HT1080 (cell line): ENCODE results near the gene NEK4. TPM values are rescaled to one million over a fixed set of nuclear protein-coding genes. Genes with fewer than 3 reads are reported as not detected.
"Not testable (repeated sequence)": the region's sequence is repeated elsewhere in the genome, so short reads cannot be mapped to it uniquely, and the experiment has no call there.

Source experiments
- DNase-seq: peaks from one replicate; pipeline ENCODE4 v3.0.0-alpha.2; 2015; ENCODE audit warnings: low read depth
- small RNA-seq: library from RNA; depleted of rRNA; stranded (forward); fragments of <200 nt; gene quantifications from one replicate; pipeline ENCODE3, GENCODE V24; 2014
- total RNA-seq: library from RNA; depleted of rRNA; stranded (reverse); fragments of >200 nt; shearing (Covaris generic); gene quantifications from 2 replicates; pipeline ENCODE4 v1.2.3, GENCODE V29; 2014; rRNA removed

NEK4 gene
- total RNA-seq, 1 experiment from 2014 or later = 25.9 TPM

DNA sequence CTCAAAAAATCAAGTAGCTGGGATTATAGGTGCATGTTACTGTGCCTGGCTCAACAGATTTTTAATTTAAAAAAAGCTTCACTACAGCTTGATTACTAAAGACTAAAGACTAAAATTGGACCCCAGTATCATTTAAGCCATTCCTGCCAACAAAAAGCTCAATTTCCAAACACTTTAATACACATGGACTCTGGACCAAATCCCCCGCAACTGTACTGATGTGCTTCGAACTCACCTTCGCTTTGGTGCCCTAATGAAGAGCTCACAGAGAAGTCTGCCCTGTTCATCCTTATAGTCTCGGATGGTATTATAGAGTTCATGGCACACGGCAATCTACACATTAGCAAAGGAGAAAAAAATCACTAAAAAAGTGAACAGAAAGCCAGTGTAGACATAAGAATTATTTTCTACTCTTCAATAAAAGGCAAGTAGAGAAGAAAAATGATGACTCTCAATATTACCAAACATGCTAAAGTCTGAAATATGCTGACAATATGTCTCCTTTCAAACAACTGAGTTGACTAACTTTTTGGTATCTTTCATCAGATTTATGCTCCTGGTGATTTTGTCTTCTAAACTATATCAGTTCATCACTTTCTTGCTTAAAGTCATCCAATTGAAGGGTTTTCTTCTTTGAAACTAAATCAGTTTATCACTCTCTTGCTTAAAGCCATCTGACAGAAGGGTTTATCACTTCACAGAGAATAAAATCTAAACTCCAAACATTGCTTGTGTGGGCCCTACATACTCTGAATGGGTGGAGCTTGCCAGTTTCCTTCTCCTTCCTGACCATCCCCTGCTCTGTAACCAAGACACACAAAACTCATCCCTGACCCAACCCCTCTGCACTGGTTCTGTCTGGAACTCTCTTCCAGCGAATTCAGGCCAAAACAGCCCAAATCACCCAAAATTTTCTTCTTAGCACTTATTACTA is 92.2 kb downstream of the NEK4 start:
- no peak for DNase-seq

DNA sequence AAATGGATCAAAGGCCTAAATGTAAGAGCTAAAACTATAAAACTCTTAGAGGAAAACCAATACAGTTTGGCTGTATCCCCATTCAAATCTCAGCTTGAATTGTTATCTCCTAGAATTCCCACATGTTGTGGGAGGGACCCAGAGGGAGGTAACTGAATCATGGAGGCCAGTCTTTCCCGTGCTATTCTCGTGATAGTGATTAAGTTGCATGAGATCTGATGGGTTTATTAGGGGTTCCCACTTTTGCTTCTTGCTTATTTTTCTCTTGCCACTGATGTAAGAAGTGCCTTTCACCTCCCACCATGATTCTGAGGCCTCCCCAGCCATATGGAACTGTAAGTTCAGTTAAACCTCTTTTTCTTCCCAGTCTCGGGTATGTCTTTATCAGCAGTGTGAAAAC is 94.5 kb downstream of the NEK4 start:
- not testable (repeated sequence) for DNase-seq

DNA sequence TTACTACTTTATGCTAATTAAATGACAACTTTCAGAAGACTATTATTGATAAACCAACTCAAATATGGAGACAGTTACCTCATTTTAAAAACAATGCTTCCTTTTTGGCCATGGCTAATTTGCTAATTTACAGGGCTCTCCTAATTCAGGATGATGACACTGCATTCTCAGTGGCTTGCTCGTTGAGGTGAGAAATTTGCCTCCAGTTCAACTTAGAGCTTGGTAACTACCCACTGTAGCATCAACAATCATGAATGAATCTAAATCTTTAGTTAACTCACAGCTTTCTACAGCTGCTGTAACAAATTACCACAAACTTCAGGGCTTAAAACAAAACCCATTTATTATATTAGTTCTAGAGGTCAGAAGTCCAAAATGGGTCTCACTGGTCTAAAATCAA is 99.1 kb downstream of the NEK4 start:
- no peak for DNase-seq

GRCh38 chr3:52670621-52671521 is 99.9 kb downstream of the NEK4 start:
- DNase-seq = peak; percentile 100

GRCh38 chr3:52663098-52663497 is 107.6 kb downstream of the NEK4 start:
- no peak for DNase-seq

DNA sequence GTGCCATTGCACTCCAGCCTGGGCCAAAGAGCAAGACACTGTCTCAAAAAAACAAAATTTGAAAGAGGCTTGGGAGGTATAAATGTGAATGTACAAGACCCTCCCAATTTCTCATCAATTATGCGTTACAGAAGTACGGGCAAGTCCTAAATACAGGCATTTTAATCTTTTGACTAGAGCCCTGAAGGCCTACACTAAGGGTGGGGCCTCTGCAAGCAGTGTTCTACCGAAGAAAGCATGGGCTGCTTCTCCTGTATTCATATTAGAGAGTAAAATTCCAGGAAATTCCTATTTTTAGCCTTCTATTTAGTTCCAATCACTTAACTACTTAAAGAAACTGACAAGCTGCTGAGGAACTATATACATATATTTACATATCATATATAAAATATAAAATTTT is 110.7 kb downstream of the NEK4 start:
- DNase-seq = no peak

Small RNAs within 50 kb of the gene (small RNA-seq; reads per million reads assigned to genes)
- not detected for gene AC006254.2
- gene RF00569 = 7,470 reads per million, percentile 99 among the genes with 10 or more reads in this experiment
- gene RF01183 = not detected
- gene SNORD19 = 1.2 reads per million, percentile 76 among the genes with 10 or more reads in this experiment
- gene SNORD19B = not detected
- gene SNORD69 = 3,440 reads per million, percentile 99 among the genes with 10 or more reads in this experiment

Other genes with a start within 250 kb of the NEK4 start
- gene NT5DC2, start 237.1 kb downstream of the NEK4 start, total RNA-seq = 94.1 and 122 TPM in 2 replicates
- 10.5 and 18.4 TPM in 2 replicates for gene UQCC5, start 234.3 kb downstream of the NEK4 start, total RNA-seq
- 33.9 and 40.8 TPM in 2 replicates for gene PBRM1, start 85.0 kb downstream of the NEK4 start, total RNA-seq
- gene GNL3, start 84.9 kb downstream of the NEK4 start, total RNA-seq = 138 and 161 TPM in 2 replicates
- 55.2 and 62.3 TPM in 2 replicates for gene GLT8D1, start 65.1 kb downstream of the NEK4 start, total RNA-seq
- gene SPCS1, start 64.8 kb downstream of the NEK4 start, total RNA-seq = 142 and 208 TPM in 2 replicates
- gene ITIH1, start 6.7 kb upstream of the NEK4 start, total RNA-seq = not detected in 2 replicates
- gene ITIH3, start 23.9 kb upstream of the NEK4 start, total RNA-seq = 0.03 and 0.45 TPM in 2 replicates
- 0.17 TPM in 1 of 2 replicates, not detected in the other for gene ITIH4, start 59.7 kb upstream of the NEK4 start, total RNA-seq
- 0.30 TPM in 1 of 2 replicates, not detected in the other for gene MUSTN1, start 64.1 kb upstream of the NEK4 start, total RNA-seq
- 18.1 and 18.7 TPM in 2 replicates for gene STIMATE, start 126.6 kb upstream of the NEK4 start, total RNA-seq